ENCODE results near the gene DUS2.

DUS2 gene

GRCh38 chr16:68065716-68066305 is 42.7 kb downstream of the DUS2 start:
- no peak overlapping the region for H3K4me3 ChIP-seq
- H3K27ac ChIP-seq, result peak overlapping the region; percentile 21 to 85
- no peak for DNase-seq (ENCODE audit: low spot score)
- no peak for TF ChIP-seq CTCF (IDR thresholded peaks at IDR 0.05)

- H3K4me3 ChIP-seq, result no peak overlapping the region
- TF ChIP-seq CTCF (IDR thresholded peaks at IDR 0.05), result no peak
- DNase-seq (ENCODE audit: low spot score), result no peak
- peak overlapping the region in 1 of 2 donors; percentile 85 for H3K27ac ChIP-seq
These were observed 43.7 kb downstream of the DUS2 start for GRCh38 chr16:68066763-68067162.

GRCh38 chr16:68068926-68069325 is 45.8 kb downstream of the DUS2 start:
- DNase-seq (ENCODE audit: low spot score), result no peak
- TF ChIP-seq CTCF (IDR thresholded peaks at IDR 0.05), result no peak
- H3K27ac ChIP-seq, result no peak overlapping the region

GRCh38 chr16:68069511-68070248 is 46.6 kb downstream of the DUS2 start:
- TF ChIP-seq CTCF (IDR thresholded peaks at IDR 0.05), result no peak
- no peak for DNase-seq (ENCODE audit: low spot score)
- Histone ChIP-seq H3K4me3 (no peak overlapping the region), H3K27ac (no peak overlapping the region)

More at GRCh38 chr16:68068926-68069325, 45.8 kb downstream of the DUS2 start:
- no peak overlapping the region for H3K4me3 ChIP-seq

GRCh38 chr16:68070249-68070730 is 47.2 kb downstream of the DUS2 start:
- no peak overlapping the region for H3K4me3 ChIP-seq
- no peak for DNase-seq (ENCODE audit: low spot score)
- TF ChIP-seq CTCF (IDR thresholded peaks at IDR 0.05), result no peak
- no peak overlapping the region for H3K27ac ChIP-seq

- no peak for DNase-seq (ENCODE audit: low spot score)
- no peak overlapping the region for H3K4me3 ChIP-seq
- no peak overlapping the region for H3K27ac ChIP-seq
- no peak for TF ChIP-seq CTCF (IDR thresholded peaks at IDR 0.05)
These were observed 47.9 kb downstream of the DUS2 start for GRCh38 chr16:68070806-68071517.

Data from coronary artery (tissue), 2 donors.